C4-2B (cell line): ENCODE results near the gene ABCB11.

ENCODE experiments used
- CTCF ChIP-seq: fragments of 450-650 bp; conservative IDR thresholded peaks from 2 replicates; pipeline ENCODE4 v1.5.1; 2017; ENCODE audit warnings: mild to moderate bottlenecking
- ZFX ChIP-seq: fragments of 450-650 bp; IDR thresholded peaks from 2 replicates; pipeline ENCODE4 v1.6.1; 2017

GRCh38 chr2:169011698-169012097, 19.4 kb downstream of the ABCB11 start:
- TF ChIP-seq CTCF: no peak
- no peak for TF ChIP-seq ZFX
